ENCODE measurements around the gene DNAL4. TPM values are rescaled to one million over a fixed set of nuclear protein-coding genes. Genes with fewer than 3 reads are reported as not detected.

The DNAL4 gene
- total RNA-seq, 4 donors from 2014 or later, result 21.8 to 27.7 (median 27.6) TPM

- no peaks in the 10 kb centered on the region for H3K9me3 ChIP-seq
- WGBS, result 67% methylated on average over 3 of the region's 6 CpGs
- H3K36me3 ChIP-seq, result peaks cover 97% of the 10 kb centered on the region
- peaks cover 11% of the 10 kb centered on the region for H3K4me1 ChIP-seq
- TF ChIP-seq POLR2AphosphoS5 (IDR thresholded peaks at IDR 0.05) (no peak), EP300 (IDR thresholded peaks at IDR 0.05) (no peak), POLR2A (IDR thresholded peaks at IDR 0.05) (no peak), CTCF (IDR thresholded peaks at IDR 0.05) (no peak)
- no peak for DNase-seq (ENCODE audit: low spot score in 2 of 2)
- no peak overlapping the region for H3K4me3 ChIP-seq
- no peaks in the 10 kb centered on the region for H3K27me3 ChIP-seq
- H3K27ac ChIP-seq, result no peak overlapping the region
Observed at GRCh38 chr22:38744981-38745380, 49.0 kb downstream of the DNAL4 start.

GRCh38 chr22:38742176-38742942, 51.6 kb downstream of the DNAL4 start:
- WGBS, result 93% methylated on average over 23 of the region's 25 CpGs
- H3K9me3 ChIP-seq, result no peaks in the 10 kb centered on the region
- no peak for TF ChIP-seq POLR2A (IDR thresholded peaks at IDR 0.05)
- no peak for TF ChIP-seq CTCF (IDR thresholded peaks at IDR 0.05)
- TF ChIP-seq EP300 (IDR thresholded peaks at IDR 0.05), result no peak
- TF ChIP-seq POLR2AphosphoS5 (IDR thresholded peaks at IDR 0.05), result no peak

GRCh38 chr22:38741576-38741975, 52.4 kb downstream of the DNAL4 start:
- no peak for DNase-seq (ENCODE audit: low spot score in 2 of 2)
- 96% methylated on average over 10 of the region's 10 CpGs for WGBS
- Histone ChIP-seq H3K27me3 (no peaks in the 10 kb centered on the region), H3K9me3 (no peaks in the 10 kb centered on the region), H3K4me3 (no peak overlapping the region), H3K27ac (no peak overlapping the region), H3K4me1 (no peaks in the 10 kb centered on the region), H3K36me3 (peaks cover 99% of the 10 kb centered on the region)
- no peak for TF ChIP-seq CTCF (IDR thresholded peaks at IDR 0.05)
- no peak for TF ChIP-seq POLR2A (IDR thresholded peaks at IDR 0.05)
- TF ChIP-seq POLR2AphosphoS5 (IDR thresholded peaks at IDR 0.05), result no peak
- no peak for TF ChIP-seq EP300 (IDR thresholded peaks at IDR 0.05)

More at GRCh38 chr22:38742176-38742942, 51.6 kb downstream of the DNAL4 start:
- Histone ChIP-seq H3K36me3 (peaks cover 98% of the 10 kb centered on the region), H3K27me3 (no peaks in the 10 kb centered on the region), H3K4me1 (no peaks in the 10 kb centered on the region), H3K4me3 (no peak overlapping the region), H3K27ac (no peak overlapping the region)
- DNase-seq (ENCODE audit: low spot score in 2 of 2), result no peak

- DNase-seq (ENCODE audit: low spot score in 2 of 2), result no peak
- Histone ChIP-seq H3K36me3 (peaks cover 99% of the 10 kb centered on the region), H3K27me3 (no peaks in the 10 kb centered on the region), H3K9me3 (no peaks in the 10 kb centered on the region), H3K4me1 (no peaks in the 10 kb centered on the region), H3K27ac (no peak overlapping the region), H3K4me3 (no peak overlapping the region)
- 92% methylated on average over 9 of the region's 9 CpGs for WGBS
- no peak for TF ChIP-seq EP300 (IDR thresholded peaks at IDR 0.05)
- TF ChIP-seq POLR2AphosphoS5 (IDR thresholded peaks at IDR 0.05), result no peak
- TF ChIP-seq POLR2A (IDR thresholded peaks at IDR 0.05), result no peak
- TF ChIP-seq CTCF (IDR thresholded peaks at IDR 0.05), result no peak
Observed at GRCh38 chr22:38741166-38741565, 52.8 kb downstream of the DNAL4 start.

- Histone ChIP-seq H3K27me3 (no peaks in the 10 kb centered on the region), H3K4me3 (no peak overlapping the region), H3K4me1 (peaks cover 3% of the 10 kb centered on the region), H3K27ac (no peak overlapping the region), H3K9me3 (no peaks in the 10 kb centered on the region), H3K36me3 (peaks cover 99% of the 10 kb centered on the region)
- no peak for TF ChIP-seq EP300 (IDR thresholded peaks at IDR 0.05)
- DNase-seq (ENCODE audit: low spot score in 2 of 2), result no peak
- WGBS, result 66% methylated on average over 8 of the region's 8 CpGs
Observed at GRCh38 chr22:38740754-38741153, 53.2 kb downstream of the DNAL4 start.
